ENCODE measurements around the gene BMPER.

BMPER gene

GRCh38 chr7:33888166-33888565 lies 17.2 kb upstream of the BMPER start:
- no peak for DNase-seq (ENCODE audit: low read depth)

GRCh38 chr7:33892945-33893344 lies 12.4 kb upstream of the BMPER start:
- no peak for DNase-seq (ENCODE audit: low read depth)

GRCh38 chr7:33893377-33893776 lies 12.0 kb upstream of the BMPER start:
- DNase-seq (ENCODE audit: low read depth): no peak

GRCh38 chr7:33895025-33895804 lies 10.1 kb upstream of the BMPER start:
- DNase-seq (ENCODE audit: low read depth): peak; percentile 65

GRCh38 chr7:33900501-33900900 lies 4.8 kb upstream of the BMPER start:
- DNase-seq (ENCODE audit: low read depth): no peak

- DNase-seq (ENCODE audit: low read depth): no peak
Measured at GRCh38 chr7:33901199-33901598, 4.1 kb upstream of the BMPER start.

GRCh38 chr7:33901847-33902246 lies 3.5 kb upstream of the BMPER start:
- DNase-seq (ENCODE audit: low read depth): no peak

GRCh38 chr7:33902746-33903145 lies 2.6 kb upstream of the BMPER start:
- no peak for DNase-seq (ENCODE audit: low read depth)

GRCh38 chr7:33903791-33904680 lies 1.3 kb upstream of the BMPER start:
- peak; percentile 9 for DNase-seq (ENCODE audit: low read depth)

- DNase-seq (ENCODE audit: low read depth): peak; percentile 1
Measured at GRCh38 chr7:33904681-33905388, 504 bp upstream of the BMPER start.

GRCh38 chr7:33906697-33907096 lies 1.4 kb downstream of the BMPER start:
- DNase-seq (ENCODE audit: low read depth): no peak

GRCh38 chr7:33907625-33908024 lies 2.3 kb downstream of the BMPER start:
- DNase-seq (ENCODE audit: low read depth): no peak

- DNase-seq (ENCODE audit: low read depth): no peak
Measured at GRCh38 chr7:33909318-33909717, 4.0 kb downstream of the BMPER start.

GRCh38 chr7:33909755-33910154 lies 4.4 kb downstream of the BMPER start:
- DNase-seq (ENCODE audit: low read depth): no peak

- no peak for DNase-seq (ENCODE audit: low read depth)
Measured at GRCh38 chr7:33910756-33911155, 5.4 kb downstream of the BMPER start.

GRCh38 chr7:33916357-33917081 lies 11.2 kb downstream of the BMPER start:
- DNase-seq (ENCODE audit: low read depth): no peak

GRCh38 chr7:33917661-33918060 lies 12.3 kb downstream of the BMPER start:
- no peak for DNase-seq (ENCODE audit: low read depth)

- no peak for DNase-seq (ENCODE audit: low read depth)
Measured at GRCh38 chr7:33918438-33919143, 13.3 kb downstream of the BMPER start.

GRCh38 chr7:33919449-33919848 lies 14.1 kb downstream of the BMPER start:
- no peak for DNase-seq (ENCODE audit: low read depth)

GRCh38 chr7:33921216-33921938 lies 16.0 kb downstream of the BMPER start:
- DNase-seq (ENCODE audit: low read depth): no peak

- DNase-seq (ENCODE audit: low read depth): no peak
Measured at GRCh38 chr7:33922820-33923219, 17.5 kb downstream of the BMPER start.
